ENCODE results near the gene PTPRG.

Gene PTPRG

GRCh38 chr3:61774279-61774890 is 213.0 kb downstream of the PTPRG start:
- no peak for DNase-seq

GRCh38 chr3:61776390-61776789 is 215.0 kb downstream of the PTPRG start:
- no peak for DNase-seq

- no peak for DNase-seq
Observed at GRCh38 chr3:61777483-61777882, 216.1 kb downstream of the PTPRG start.

- DNase-seq, result no peak
Observed at GRCh38 chr3:61778095-61778494, 216.7 kb downstream of the PTPRG start.

- DNase-seq, result no peak
Observed at GRCh38 chr3:61780016-61780415, 218.6 kb downstream of the PTPRG start.

GRCh38 chr3:61780455-61781228 is 219.3 kb downstream of the PTPRG start:
- no peak for DNase-seq

- no peak for DNase-seq
Observed at GRCh38 chr3:61783993-61784718, 222.8 kb downstream of the PTPRG start.

- DNase-seq, result no peak
Observed at GRCh38 chr3:61788623-61789507, 227.5 kb downstream of the PTPRG start.

GRCh38 chr3:61789861-61790260 is 228.5 kb downstream of the PTPRG start:
- DNase-seq, result no peak

GRCh38 chr3:61790411-61790810 is 229.0 kb downstream of the PTPRG start:
- DNase-seq, result no peak

- no peak for DNase-seq
Observed at GRCh38 chr3:61793056-61793455, 231.7 kb downstream of the PTPRG start.

- no peak for DNase-seq
Observed at GRCh38 chr3:61793521-61793920, 232.2 kb downstream of the PTPRG start.

GRCh38 chr3:61794341-61794740 is 233.0 kb downstream of the PTPRG start:
- no peak for DNase-seq

- no peak for DNase-seq
Observed at GRCh38 chr3:61794961-61795360, 233.6 kb downstream of the PTPRG start.

- DNase-seq, result no peak
Observed at GRCh38 chr3:61796088-61796680, 234.8 kb downstream of the PTPRG start.

GRCh38 chr3:61796911-61797310 is 235.5 kb downstream of the PTPRG start:
- DNase-seq, result no peak

GRCh38 chr3:61802772-61803171 is 241.4 kb downstream of the PTPRG start:
- no peak for DNase-seq

GRCh38 chr3:61803983-61804382 is 242.6 kb downstream of the PTPRG start:
- DNase-seq, result no peak

GRCh38 chr3:61804782-61805181 is 243.4 kb downstream of the PTPRG start:
- no peak for DNase-seq

- no peak for DNase-seq
Observed at GRCh38 chr3:61805510-61806080, 244.2 kb downstream of the PTPRG start.

- no peak for DNase-seq
Observed at GRCh38 chr3:61806810-61807209, 245.4 kb downstream of the PTPRG start.

- DNase-seq, result no peak
Observed at GRCh38 chr3:61807865-61808276, 246.5 kb downstream of the PTPRG start.

All from T-helper 1 cell (primary cell).